Activated CD4-positive, alpha-beta T cell treated with anti-CD3 and anti-CD28 coated beads, Interleukin-2, amount 10 ng/mL, durations not matched to agents 7 days and 5 days (primary cell): ENCODE measurements around the gene OPRD1. TPM values are rescaled to one million over a fixed set of nuclear protein-coding genes. Genes with fewer than 3 reads are reported as not detected.

Experiments
- CTCF ChIA-PET: fragments of 350-600 bp; sonication (Branson Sonifier 250); formaldehyde crosslinking; loops from one replicate; lab custom pipeline; 2021; ENCODE audit warnings: antibody characterized with exemption; lab: Charles Lee
- POLR2A ChIA-PET: fragments of 350-600 bp; sonication (Branson Sonifier 250); formaldehyde crosslinking; loops from one replicate; lab custom pipeline; 2021; ENCODE audit warnings: antibody characterized with exemption; lab: Charles Lee
- DNase-seq: peaks from one replicate; pipeline ENCODE4 v3.0.0-alpha.2; 2020
- H3K27ac Mint-ChIP-seq: one replicate; pipeline ENCODE4 v1.8.0; 2021; ENCODE audit warnings: mild to moderate bottlenecking, moderate library complexity, mixed read lengths
- H3K27me3 Mint-ChIP-seq: one replicate; pipeline ENCODE4 v1.8.0; 2021; ENCODE audit warnings: mixed read lengths
- H3K36me3 Mint-ChIP-seq: one replicate; pipeline ENCODE4 v1.8.0; 2021; ENCODE audit warnings: low read depth, mixed read lengths
- H3K4me1 Mint-ChIP-seq: one replicate; pipeline ENCODE4 v1.8.0; 2021; ENCODE audit warnings: mixed read lengths
- H3K4me3 Mint-ChIP-seq: one replicate; pipeline ENCODE4 v1.8.0; 2021; ENCODE audit warnings: mild to moderate bottlenecking, moderate library complexity, mixed read lengths
- H3K9me3 Mint-ChIP-seq: one replicate; pipeline ENCODE4 v1.8.0; 2021; ENCODE audit warnings: mixed read lengths
- total RNA-seq, 2 experiments: library from RNA; stranded (reverse); gene quantifications; one replicate each; pipeline ENCODE4 v1.2.3, GENCODE V29; 2021

The OPRD1 gene
- total RNA-seq, 2 experiments from 2014 or later = not detected

- Mint-ChIP-seq H3K9me3 (no peaks in the 10 kb centered on the region), H3K36me3 (peaks cover 7% of the 10 kb centered on the region)
Measured at GRCh38 chr1:28891256-28891655, 79.3 kb downstream of the OPRD1 start.

DNA sequence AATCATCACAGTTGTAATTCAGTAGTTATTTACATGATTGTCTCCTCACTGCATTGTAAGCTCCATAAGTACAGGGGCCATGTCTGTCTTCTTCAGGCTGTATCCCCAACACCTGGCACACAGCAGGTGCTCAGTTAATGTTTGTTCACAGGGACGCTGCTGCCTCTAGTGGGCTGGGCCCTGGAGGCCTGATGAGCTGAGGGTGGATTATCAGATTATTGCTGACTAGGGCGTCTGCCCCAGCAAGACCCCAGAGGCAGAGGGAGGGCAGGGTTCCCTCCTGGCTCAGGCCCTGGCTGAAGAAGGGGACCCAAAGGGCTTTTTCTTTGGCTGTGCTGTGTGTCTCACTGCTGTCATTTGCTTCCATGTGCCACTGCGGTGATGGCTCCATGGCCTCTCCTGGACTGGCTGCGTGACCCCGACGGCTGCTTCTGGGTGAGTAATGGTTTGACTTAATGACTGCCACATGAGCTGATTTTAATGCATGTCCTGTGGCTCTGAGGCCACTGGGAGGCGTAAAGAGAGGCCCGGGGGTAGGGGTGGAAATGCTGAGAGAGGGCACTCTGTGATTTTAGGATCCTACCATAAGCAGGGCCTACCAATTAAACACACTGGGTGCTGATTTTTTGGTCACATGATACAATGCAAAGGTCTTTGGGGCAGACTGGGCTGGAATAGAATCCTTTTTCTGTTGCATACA, 81.6 kb downstream of the OPRD1 start:
- CTCF ChIA-PET = interaction anchor here (0.6 to 1.2 kb wide), 4 partner anchors 9 to 301 kb away, joined by 3 to 8 read pairs (median 3); no protein-coding TSS in a partner anchor
- Mint-ChIP-seq H3K36me3 (peaks cover 12% of the 10 kb centered on the region), H3K27ac (peak overlapping the region; percentile 41), H3K4me1 (peaks cover 39% of the 10 kb centered on the region), H3K4me3 (no peak overlapping the region), H3K27me3 (no peaks in the 10 kb centered on the region), H3K9me3 (no peaks in the 10 kb centered on the region)
- POLR2A ChIA-PET = interaction anchor here (0.7 kb wide), 1 partner anchor 258 kb away, joined by 4 read pairs; no protein-coding TSS in a partner anchor
- DNase-seq = peak; percentile 26

More at GRCh38 chr1:28891256-28891655, 79.3 kb downstream of the OPRD1 start:
- Mint-ChIP-seq H3K27me3 (no peaks in the 10 kb centered on the region), H3K4me1 (peaks cover 43% of the 10 kb centered on the region), H3K27ac (peak overlapping the region; percentile 62), H3K4me3 (no peak overlapping the region)
- ChIA-PET POLR2A (no interaction called here), CTCF (interaction anchor here (0.8 to 1.3 kb wide), 5 partner anchors 8 to 311 kb away, joined by 3 to 5 read pairs (median 3); no protein-coding TSS in a partner anchor)
- DNase-seq = no peak

DNA sequence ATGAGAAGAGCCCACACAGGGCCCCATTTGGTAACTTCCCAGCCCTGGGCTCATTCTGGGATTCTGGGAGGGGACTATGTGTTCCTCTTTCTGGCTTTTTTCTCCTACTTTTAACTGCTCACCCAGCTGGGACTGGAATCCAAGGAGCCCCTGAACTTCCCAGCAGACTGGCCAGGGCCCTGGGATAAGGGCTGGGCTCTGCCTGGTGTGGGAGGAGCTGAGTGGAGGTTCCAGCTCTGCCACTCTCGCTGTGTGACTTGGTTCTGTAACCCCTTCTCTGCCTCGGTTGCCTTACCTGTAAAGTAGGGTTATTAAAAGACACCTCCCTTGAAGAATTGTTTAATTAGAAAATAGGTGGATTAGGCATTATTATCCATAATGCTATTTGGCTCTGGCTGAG, 82.8 kb downstream of the OPRD1 start:
- ChIA-PET POLR2A (no interaction called here), CTCF (interaction anchor here (1.3 kb wide), 1 partner anchor 11 kb away, joined by 5 read pairs; no protein-coding TSS in a partner anchor)
- Mint-ChIP-seq H3K27me3 (no peaks in the 10 kb centered on the region), H3K4me3 (no peak overlapping the region), H3K27ac (no peak overlapping the region), H3K36me3 (peaks cover 15% of the 10 kb centered on the region), H3K9me3 (no peaks in the 10 kb centered on the region), H3K4me1 (peaks cover 37% of the 10 kb centered on the region)
- DNase-seq = no peak

DNA sequence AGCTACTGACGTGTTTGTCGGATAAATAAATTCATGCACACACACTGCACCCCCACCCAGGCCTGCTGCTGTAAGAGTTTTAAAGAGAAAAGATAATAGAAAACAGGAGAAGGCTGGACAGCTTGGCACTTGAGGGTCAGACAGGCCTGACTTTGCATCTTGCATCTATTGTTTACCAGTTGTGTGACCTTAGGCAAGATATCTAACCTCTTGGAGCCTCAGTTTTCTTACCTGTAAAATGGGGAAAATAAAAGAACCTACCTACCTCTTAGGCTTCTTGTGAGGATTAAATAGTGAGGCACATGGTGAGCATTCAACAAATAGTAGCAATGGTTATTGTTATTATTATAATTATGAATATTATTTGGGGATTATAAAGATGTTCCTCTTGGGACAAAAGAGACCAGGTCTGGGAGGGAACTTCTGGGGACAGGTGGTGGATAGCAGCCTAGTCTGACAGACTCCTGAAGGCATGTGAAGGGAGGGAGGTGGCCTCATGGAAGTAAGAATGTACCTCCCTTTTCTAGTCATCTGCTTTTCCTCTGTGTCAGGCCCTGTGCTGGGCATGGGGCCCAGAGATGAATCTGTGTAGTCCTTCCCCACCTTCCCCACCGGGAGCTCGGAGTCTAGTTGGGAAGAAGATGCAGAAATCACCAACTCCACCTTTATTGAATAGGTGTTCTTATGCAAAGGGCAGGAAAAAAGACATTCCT, 84.1 kb downstream of the OPRD1 start:
- CTCF ChIA-PET = interaction anchor here (1.0 kb wide), 1 partner anchor 216 kb away, joined by 3 read pairs; no protein-coding TSS in a partner anchor
- peak overlapping the region; percentile 43 for H3K27ac Mint-ChIP-seq
- peaks cover 13% of the 10 kb centered on the region for H3K36me3 Mint-ChIP-seq
- no peaks in the 10 kb centered on the region for H3K9me3 Mint-ChIP-seq
- H3K4me3 Mint-ChIP-seq = no peak overlapping the region
- no peak for DNase-seq
- POLR2A ChIA-PET = no interaction called here
- peaks cover 30% of the 10 kb centered on the region for H3K4me1 Mint-ChIP-seq
- no peaks in the 10 kb centered on the region for H3K27me3 Mint-ChIP-seq

DNA sequence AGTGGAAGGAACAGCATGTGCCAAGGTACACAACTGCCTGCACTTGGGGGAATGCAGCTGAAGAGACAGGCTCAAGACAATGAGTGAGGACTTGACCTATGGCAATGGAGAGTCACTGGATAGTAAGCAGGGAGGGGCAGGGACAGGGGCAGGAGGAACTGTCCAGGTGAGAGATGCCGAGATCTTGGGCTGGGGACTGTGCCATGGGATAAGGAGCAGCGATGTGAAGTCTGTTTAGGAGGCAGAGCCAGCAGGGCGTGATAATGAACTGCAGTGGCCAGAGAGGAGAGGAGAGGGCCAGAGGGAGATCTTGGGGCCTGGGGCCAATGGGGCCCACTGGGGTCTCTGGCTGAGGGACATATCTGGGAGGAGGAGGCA, 84.6 kb downstream of the OPRD1 start:
- Mint-ChIP-seq H3K27ac (no peak overlapping the region), H3K36me3 (peaks cover 11% of the 10 kb centered on the region)
- DNase-seq = no peak

DNA sequence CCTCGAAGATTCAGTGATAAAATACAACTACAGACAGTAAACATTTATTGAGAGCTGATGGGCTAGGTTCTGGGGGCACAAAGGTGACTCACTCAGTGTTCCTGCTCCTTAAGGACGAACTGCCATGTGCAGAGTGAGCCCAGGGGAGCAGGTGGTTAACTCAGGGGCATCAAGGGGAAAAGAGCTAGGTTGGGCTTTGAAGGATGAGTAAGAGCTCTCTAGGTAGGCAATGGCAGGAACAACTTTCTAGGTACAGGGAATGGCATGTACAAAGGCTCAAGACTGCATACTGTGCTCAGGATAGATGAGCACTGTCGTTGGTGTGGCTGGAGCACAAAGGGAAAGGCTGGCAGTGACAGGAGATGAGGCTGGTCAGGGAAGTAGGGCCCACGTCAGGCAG, 85.8 kb downstream of the OPRD1 start:
- H3K9me3 Mint-ChIP-seq = no peaks in the 10 kb centered on the region
- H3K4me3 Mint-ChIP-seq = no peak overlapping the region
- DNase-seq = no peak
- peaks cover 22% of the 10 kb centered on the region for H3K4me1 Mint-ChIP-seq
- ChIA-PET CTCF (interaction anchor here (0.6 kb wide), 1 partner anchor 14 kb away, joined by 3 read pairs; no protein-coding TSS in a partner anchor), POLR2A (interaction anchor here (1.3 kb wide), 1 partner anchor 17 kb away, joined by 3 read pairs; the partner anchor contains the start of gene EPB41)
- H3K36me3 Mint-ChIP-seq = peaks cover 17% of the 10 kb centered on the region
- no peak overlapping the region for H3K27ac Mint-ChIP-seq
- no peaks in the 10 kb centered on the region for H3K27me3 Mint-ChIP-seq

More for the DNA sequence above, 84.6 kb downstream of the OPRD1 start:
- ChIA-PET POLR2A (no interaction called here), CTCF (interaction anchor here (0.6 to 1.0 kb wide), 2 partner anchors 122 to 216 kb away, joined by 3 to 4 read pairs; no protein-coding TSS in a partner anchor)
- no peaks in the 10 kb centered on the region for H3K9me3 Mint-ChIP-seq
- peaks cover 25% of the 10 kb centered on the region for H3K4me1 Mint-ChIP-seq
- no peak overlapping the region for H3K4me3 Mint-ChIP-seq
- no peaks in the 10 kb centered on the region for H3K27me3 Mint-ChIP-seq

DNA sequence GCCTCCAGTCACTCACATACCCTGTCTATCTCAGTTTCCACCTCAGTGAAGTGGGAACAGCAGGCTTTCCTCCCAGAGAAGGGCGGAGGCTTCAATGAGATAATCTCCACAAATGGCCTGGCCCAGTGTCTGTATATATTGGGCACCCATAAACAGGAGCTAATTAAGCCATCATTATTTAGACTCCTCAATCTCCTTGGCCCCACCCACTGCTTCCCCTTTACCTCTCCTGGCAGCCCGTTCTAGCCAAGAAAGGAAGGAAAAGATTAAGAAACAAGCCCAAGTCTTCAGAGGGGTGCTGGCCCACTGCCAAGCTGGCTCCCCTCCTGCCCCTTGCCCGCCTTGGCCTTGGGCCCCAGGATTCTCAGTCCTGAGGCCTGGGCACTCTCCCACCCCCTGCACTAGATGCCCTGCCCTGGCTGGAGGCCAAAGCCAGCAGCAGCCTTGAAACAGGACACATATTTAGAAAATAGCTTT, 86.5 kb downstream of the OPRD1 start:
- Mint-ChIP-seq H3K27me3 (no peaks in the 10 kb centered on the region), H3K27ac (no peak overlapping the region), H3K4me3 (no peak overlapping the region), H3K4me1 (peaks cover 22% of the 10 kb centered on the region), H3K36me3 (peaks cover 18% of the 10 kb centered on the region), H3K9me3 (peaks cover under 1% of the 10 kb centered on the region)
- DNase-seq = no peak
- ChIA-PET CTCF (interaction anchor here (0.5 to 1.3 kb wide), 4 partner anchors 14 to 1794 kb away, joined by 3 to 4 read pairs (median 4); no protein-coding TSS in a partner anchor), POLR2A (interaction anchor here (1.3 kb wide), 1 partner anchor 16 kb away, joined by 3 read pairs; the partner anchor contains the start of gene EPB41)

DNA sequence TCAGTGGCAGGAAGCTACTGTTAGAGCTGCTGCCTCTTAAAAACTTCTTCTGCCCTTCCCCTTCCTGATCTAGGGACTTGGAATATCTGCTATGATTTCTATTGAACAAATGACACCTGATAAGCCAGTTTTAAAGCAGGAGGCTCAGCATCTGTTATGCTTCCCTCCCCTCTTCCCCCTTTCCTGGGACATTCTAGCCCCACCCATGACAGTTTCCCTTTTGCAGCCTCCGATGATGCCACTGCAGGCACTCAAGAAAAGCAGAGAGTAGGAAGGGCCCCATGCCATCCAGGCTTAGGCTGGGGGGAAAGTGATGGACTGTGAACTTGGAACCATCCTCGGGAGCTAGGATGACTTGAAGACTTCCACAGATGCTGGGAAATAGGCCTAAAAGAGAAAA, 87.3 kb downstream of the OPRD1 start:
- CTCF ChIA-PET = interaction anchor here (1.1 to 1.9 kb wide), 4 partner anchors 8 to 18 kb away, joined by 3 to 5 read pairs (median 3); no protein-coding TSS in a partner anchor
- peak overlapping the region; percentile 10 for H3K27ac Mint-ChIP-seq
- POLR2A ChIA-PET = no interaction called here
- peaks cover 19% of the 10 kb centered on the region for H3K4me1 Mint-ChIP-seq
- no peak overlapping the region for H3K4me3 Mint-ChIP-seq
- H3K27me3 Mint-ChIP-seq = no peaks in the 10 kb centered on the region
- DNase-seq = no peak
- H3K9me3 Mint-ChIP-seq = peaks cover 3% of the 10 kb centered on the region
- peaks cover 19% of the 10 kb centered on the region for H3K36me3 Mint-ChIP-seq

DNA sequence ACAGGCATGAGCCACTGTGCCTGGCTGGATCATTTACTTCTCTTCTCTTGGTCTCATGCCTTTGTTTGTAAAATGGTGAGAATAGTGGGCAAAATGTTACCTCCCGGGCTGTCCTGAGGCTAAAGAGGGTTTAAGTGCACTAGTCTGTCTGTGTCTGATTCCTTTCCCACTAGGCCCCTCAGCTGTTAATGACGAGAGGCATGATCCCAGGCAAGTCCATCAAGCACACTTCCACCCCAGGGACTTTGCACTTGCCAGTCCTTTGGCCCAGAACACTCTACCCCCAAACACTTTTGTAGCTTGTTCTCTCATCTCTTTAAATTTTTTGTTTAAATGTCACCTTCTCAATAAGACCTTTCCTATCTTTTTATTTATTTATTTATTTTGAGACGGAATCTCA, 88.6 kb downstream of the OPRD1 start:
- Mint-ChIP-seq H3K4me1 (peaks cover 19% of the 10 kb centered on the region), H3K27ac (peak overlapping the region; percentile 26), H3K36me3 (peaks cover 20% of the 10 kb centered on the region), H3K27me3 (no peaks in the 10 kb centered on the region), H3K9me3 (peaks cover 5% of the 10 kb centered on the region), H3K4me3 (no peak overlapping the region)
- no peak for DNase-seq
- ChIA-PET POLR2A (no interaction called here), CTCF (interaction anchor here (0.7 to 1.9 kb wide), 4 partner anchors 9 to 302 kb away, joined by 3 to 5 read pairs (median 3); no protein-coding TSS in a partner anchor)

- Mint-ChIP-seq H3K27ac (no peak overlapping the region), H3K27me3 (no peaks in the 10 kb centered on the region), H3K36me3 (peaks cover 14% of the 10 kb centered on the region), H3K4me1 (peaks cover 23% of the 10 kb centered on the region), H3K4me3 (no peak overlapping the region), H3K9me3 (peaks cover 5% of the 10 kb centered on the region)
- ChIA-PET CTCF (interaction anchor here (0.6 to 1.4 kb wide), 7 partner anchors 9 to 560 kb away, joined by 3 to 5 read pairs (median 4); partner anchors contain the start of gene EPB41), POLR2A (no interaction called here)
- DNase-seq = no peak
Measured at GRCh38 chr1:28902738-28903137, 90.8 kb downstream of the OPRD1 start.

- Mint-ChIP-seq H3K27me3 (no peaks in the 10 kb centered on the region), H3K27ac (no peak overlapping the region), H3K4me3 (no peak overlapping the region), H3K9me3 (peaks cover 5% of the 10 kb centered on the region), H3K4me1 (peaks cover 6% of the 10 kb centered on the region), H3K36me3 (peaks cover 11% of the 10 kb centered on the region)
- DNase-seq = no peak
- ChIA-PET CTCF (interaction anchor here (0.6 to 1.1 kb wide), 2 partner anchors 11 to 144 kb away, joined by 3 to 5 read pairs; no protein-coding TSS in a partner anchor), POLR2A (no interaction called here)
Measured at GRCh38 chr1:28905921-28906666, 94.1 kb downstream of the OPRD1 start.

DNA sequence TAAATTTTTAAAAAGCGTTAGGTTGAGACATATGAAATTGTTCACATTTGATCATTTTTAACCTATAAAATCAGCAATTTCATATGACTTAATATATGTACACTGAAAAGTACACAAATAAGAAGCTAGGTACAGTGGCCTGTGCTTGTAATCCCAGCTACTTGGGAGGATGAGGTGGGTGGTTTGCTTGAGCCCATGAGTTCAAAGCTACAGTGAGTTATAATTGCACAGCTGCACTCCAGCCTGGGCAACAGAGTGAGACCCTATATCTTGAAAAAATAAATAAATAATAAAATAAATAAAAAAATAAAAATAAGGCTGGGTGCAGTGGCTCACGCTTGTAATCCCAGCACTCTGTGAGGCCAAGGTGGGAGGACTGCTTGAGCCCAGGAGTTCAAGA, 97.2 kb downstream of the OPRD1 start:
- no peak for DNase-seq
- ChIA-PET POLR2A (no interaction called here), CTCF (interaction anchor here (0.6 to 1.7 kb wide), 3 partner anchors 9 to 648 kb away, joined by 3 to 5 read pairs (median 4); no protein-coding TSS in a partner anchor)
- H3K27ac Mint-ChIP-seq = no peak overlapping the region
- H3K4me3 Mint-ChIP-seq = no peak overlapping the region
- peaks cover 6% of the 10 kb centered on the region for H3K36me3 Mint-ChIP-seq
- peaks cover 14% of the 10 kb centered on the region for H3K4me1 Mint-ChIP-seq
- peaks cover 2% of the 10 kb centered on the region for H3K9me3 Mint-ChIP-seq
- H3K27me3 Mint-ChIP-seq = no peaks in the 10 kb centered on the region
